MM.1S (cell line): ENCODE results near the gene SDE2.

Source experiments
- DNase-seq: peaks from one replicate; pipeline ENCODE4 v3.0.0-alpha.2; 2015
- H2AFZ ChIP-seq: fragments of 300-600 bp; sonication (generic); 2 replicates; pipeline ENCODE4 v1.6.0; 2016; ENCODE audit warnings: antibody characterized with exemption, low read length
- H3F3A ChIP-seq: fragments of 300-600 bp; sonication (generic); 2 replicates; pipeline ENCODE4 v1.6.1; 2016; ENCODE audit warnings: mild to moderate bottlenecking, antibody characterized with exemption, low read length, moderate library complexity, mixed read lengths; ENCODE audit not compliant: insufficient read depth
- H3K27ac ChIP-seq: fragments of 300-600 bp; sonication (generic); 2 replicates; pipeline ENCODE4 v1.5.1; 2016; ENCODE audit warnings: mild to moderate bottlenecking, low read length
- H3K27me3 ChIP-seq: fragments of 300-600 bp; sonication (generic); replicated peaks from 2 replicates; pipeline ENCODE4 v1.6.0; 2016; ENCODE audit warnings: low read length; ENCODE audit not compliant: insufficient read depth
- H3K36me3 ChIP-seq: fragments of 300-600 bp; sonication (generic); replicated peaks from 2 replicates; pipeline ENCODE4 v1.6.1; 2016; ENCODE audit warnings: mild to moderate bottlenecking, low read length, mixed read lengths; ENCODE audit not compliant: insufficient read depth
- H3K4me1 ChIP-seq: fragments of 300-600 bp; sonication (generic); 2 replicates; pipeline ENCODE4 v1.6.1; 2016; ENCODE audit warnings: low read length, mixed read lengths
- H3K4me2 ChIP-seq: fragments of 300-600 bp; sonication (generic); 2 replicates; pipeline ENCODE4 v1.6.0; 2016; ENCODE audit warnings: low read depth, low read length
- H3K4me3 ChIP-seq: fragments of 300-600 bp; sonication (generic); 2 replicates; pipeline ENCODE4 v1.5.1; 2016; ENCODE audit warnings: low read length, mixed read lengths
- H3K79me2 ChIP-seq: fragments of 300-600 bp; sonication (generic); 2 replicates; pipeline ENCODE4 v1.6.1; 2016; ENCODE audit warnings: mixed run types, low read length, mixed read lengths
- H3K9ac ChIP-seq: fragments of 300-600 bp; sonication (generic); 2 replicates; pipeline ENCODE4 v1.6.1; 2016; ENCODE audit warnings: low read length, mixed read lengths
- H3K9me2 ChIP-seq: fragments of 300-600 bp; sonication (generic); replicated peaks from 2 replicates; pipeline ENCODE4 v1.6.1; 2016; ENCODE audit warnings: mild to moderate bottlenecking, low read length, mixed read lengths; ENCODE audit not compliant: insufficient read depth
- H3K9me3 ChIP-seq: fragments of 300-600 bp; sonication (generic); replicated peaks from 2 replicates; pipeline ENCODE4 v1.6.1; 2016; ENCODE audit warnings: mild to moderate bottlenecking, low read length, mixed read lengths; ENCODE audit not compliant: insufficient read depth
- H4K20me1 ChIP-seq: fragments of 300-600 bp; sonication (generic); 2 replicates; pipeline ENCODE4 v1.6.1; 2016; ENCODE audit warnings: mild to moderate bottlenecking, low read length, moderate library complexity, mixed read lengths; ENCODE audit not compliant: insufficient read depth
- CTCF ChIP-seq: fragments of 300-600 bp; sonication (generic); IDR thresholded peaks from 2 replicates; pipeline ENCODE4 v1.5.1; 2016; ENCODE audit warnings: antibody characterized with exemption, low read length, mixed read lengths
- EZH2 ChIP-seq: fragments of 300-600 bp; sonication (generic); optimal IDR thresholded peaks from 2 replicates; pipeline ENCODE3; 2017; ENCODE audit warnings: low read depth, mild to moderate bottlenecking, antibody characterized with exemption, low read length, mixed read lengths
- EZH2phosphoT487 ChIP-seq: fragments of 300-600 bp; sonication (generic); IDR thresholded peaks from 2 replicates; pipeline ENCODE4 v1.6.1; 2018; ENCODE audit warnings: antibody characterized with exemption, low read length

The SDE2 gene

DNA sequence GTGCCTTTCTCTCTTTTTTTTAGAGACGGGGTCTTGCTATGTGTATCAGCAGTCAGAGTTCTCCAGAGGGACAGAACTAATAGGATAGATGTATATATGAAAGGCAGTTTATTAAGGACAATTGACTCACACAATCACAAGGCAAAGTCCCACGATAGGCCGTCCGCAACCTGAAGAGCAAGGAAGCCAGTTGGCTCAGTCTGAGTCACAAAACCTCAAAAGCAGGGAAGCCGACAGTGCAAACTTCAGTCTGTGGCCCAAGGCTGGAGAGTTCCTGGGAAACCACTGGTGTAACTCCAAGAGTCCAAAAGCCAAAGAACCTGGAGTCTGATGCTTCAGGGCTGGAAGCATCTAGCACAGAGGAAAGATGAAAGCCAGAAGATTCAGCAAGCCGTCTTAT lies 47.1 kb upstream of the SDE2 start:
- no peaks in the 10 kb centered on the region for H4K20me1 ChIP-seq
- H3K9ac ChIP-seq: no peak overlapping the region
- H3K27me3 ChIP-seq: no peaks in the 10 kb centered on the region
- no peaks in the 10 kb centered on the region for H3F3A ChIP-seq
- H3K4me1 ChIP-seq: no peaks in the 10 kb centered on the region
- H3K36me3 ChIP-seq: no peaks in the 10 kb centered on the region
- TF ChIP-seq CTCF (no peak), EZH2 (no peak), EZH2phosphoT487 (no peak)
- H3K4me3 ChIP-seq: no peak overlapping the region
- no peak overlapping the region for H2AFZ ChIP-seq
- no peak for DNase-seq
- no peaks in the 10 kb centered on the region for H3K9me3 ChIP-seq
- H3K27ac ChIP-seq: no peak overlapping the region
- no peaks in the 10 kb centered on the region for H3K79me2 ChIP-seq
- H3K9me2 ChIP-seq: no peaks in the 10 kb centered on the region
- no peak overlapping the region for H3K4me2 ChIP-seq

DNA sequence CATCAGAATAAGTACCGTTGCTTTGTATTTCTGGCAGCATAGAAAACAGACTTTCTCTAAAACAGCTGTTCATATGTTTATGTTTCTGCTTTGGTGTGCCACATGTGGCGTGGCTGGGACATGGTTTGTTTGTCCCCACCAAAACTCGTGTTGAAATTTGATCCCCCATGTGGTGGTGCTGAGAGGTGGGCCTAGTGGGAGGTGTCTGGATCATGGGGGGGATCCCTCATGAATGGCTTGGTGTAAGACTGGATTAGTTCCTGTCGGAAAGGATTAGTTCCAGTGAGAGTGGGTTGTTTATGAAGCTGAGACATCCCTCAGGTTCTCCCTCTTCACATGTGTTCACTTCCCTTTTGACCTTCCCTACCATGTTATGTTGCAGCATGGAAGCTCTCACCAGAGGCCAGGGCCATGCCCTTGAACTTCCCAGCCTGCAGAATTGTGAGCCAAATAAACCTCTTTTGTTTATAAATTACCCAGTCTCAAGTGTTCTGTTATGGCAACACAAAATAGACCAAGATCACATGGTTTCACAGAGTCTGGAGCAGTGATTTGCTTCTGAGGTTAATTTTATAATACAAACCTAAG lies 45.5 kb upstream of the SDE2 start:
- Histone ChIP-seq H3K79me2 (no peaks in the 10 kb centered on the region), H3K27me3 (no peaks in the 10 kb centered on the region), H3K36me3 (no peaks in the 10 kb centered on the region), H3K4me2 (no peak overlapping the region), H3K27ac (no peak overlapping the region), H3K9ac (no peak overlapping the region), H4K20me1 (no peaks in the 10 kb centered on the region), H3F3A (no peaks in the 10 kb centered on the region), H3K9me2 (no peaks in the 10 kb centered on the region), H3K9me3 (no peaks in the 10 kb centered on the region), H3K4me3 (no peak overlapping the region), H3K4me1 (no peaks in the 10 kb centered on the region), H2AFZ (no peak overlapping the region)
- DNase-seq: no peak
- TF ChIP-seq CTCF: no peak
- no peak for TF ChIP-seq EZH2phosphoT487
- TF ChIP-seq EZH2: no peak

DNA sequence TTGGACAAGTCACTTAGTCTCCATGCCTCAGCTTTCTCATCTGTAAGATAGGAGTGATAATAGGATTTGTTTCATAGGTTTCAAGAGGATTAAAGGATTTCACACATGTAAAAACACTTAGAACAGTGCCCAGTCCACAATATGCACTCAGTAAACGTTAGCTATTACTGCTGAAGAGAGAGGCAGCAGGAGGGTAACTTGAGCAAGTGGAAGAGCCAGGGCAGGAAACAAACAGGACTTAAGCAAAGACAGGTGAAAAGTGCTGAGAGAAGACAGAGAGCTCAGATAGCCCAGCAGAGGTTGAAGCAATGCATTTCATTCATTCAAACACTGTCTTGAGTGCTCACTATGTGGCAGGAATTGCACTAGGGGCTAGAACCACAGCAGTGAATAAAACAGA lies 42.3 kb upstream of the SDE2 start:
- TF ChIP-seq CTCF: no peak
- no peak for TF ChIP-seq EZH2phosphoT487
- no peak for TF ChIP-seq EZH2
- H3K9ac ChIP-seq: no peak overlapping the region
- no peak overlapping the region for H3K4me2 ChIP-seq
- H3F3A ChIP-seq: no peaks in the 10 kb centered on the region
- no peak overlapping the region for H2AFZ ChIP-seq
- H3K9me2 ChIP-seq: no peaks in the 10 kb centered on the region
- no peak overlapping the region for H3K27ac ChIP-seq
- no peaks in the 10 kb centered on the region for H4K20me1 ChIP-seq
- DNase-seq: no peak
- H3K79me2 ChIP-seq: no peaks in the 10 kb centered on the region
- H3K4me3 ChIP-seq: no peak overlapping the region
- H3K4me1 ChIP-seq: no peaks in the 10 kb centered on the region
- no peaks in the 10 kb centered on the region for H3K27me3 ChIP-seq
- no peaks in the 10 kb centered on the region for H3K36me3 ChIP-seq
- H3K9me3 ChIP-seq: no peaks in the 10 kb centered on the region
